Urothelium cell line (cell line): Measurements from ENCODE around the gene RASEF.
A peak's percentile ranks its signal among the peaks of the same experiment; 100 is the strongest.
"Not testable (repeated sequence)": the region's sequence is repeated elsewhere in the genome, so short reads cannot be mapped to it uniquely, and the experiment has no call there.

ENCODE experiments used
- DNase-seq: peaks from one replicate; pipeline ENCODE4 v3.0.0; 2011; ENCODE audit warnings: low spot score, mixed read lengths
- FAIRE-seq: peaks from 2 replicates; lab custom pipeline; 2011; peaks lifted over from hg19 to GRCh38; lab: Jason Lieb, UNC

The RASEF gene

DNA sequence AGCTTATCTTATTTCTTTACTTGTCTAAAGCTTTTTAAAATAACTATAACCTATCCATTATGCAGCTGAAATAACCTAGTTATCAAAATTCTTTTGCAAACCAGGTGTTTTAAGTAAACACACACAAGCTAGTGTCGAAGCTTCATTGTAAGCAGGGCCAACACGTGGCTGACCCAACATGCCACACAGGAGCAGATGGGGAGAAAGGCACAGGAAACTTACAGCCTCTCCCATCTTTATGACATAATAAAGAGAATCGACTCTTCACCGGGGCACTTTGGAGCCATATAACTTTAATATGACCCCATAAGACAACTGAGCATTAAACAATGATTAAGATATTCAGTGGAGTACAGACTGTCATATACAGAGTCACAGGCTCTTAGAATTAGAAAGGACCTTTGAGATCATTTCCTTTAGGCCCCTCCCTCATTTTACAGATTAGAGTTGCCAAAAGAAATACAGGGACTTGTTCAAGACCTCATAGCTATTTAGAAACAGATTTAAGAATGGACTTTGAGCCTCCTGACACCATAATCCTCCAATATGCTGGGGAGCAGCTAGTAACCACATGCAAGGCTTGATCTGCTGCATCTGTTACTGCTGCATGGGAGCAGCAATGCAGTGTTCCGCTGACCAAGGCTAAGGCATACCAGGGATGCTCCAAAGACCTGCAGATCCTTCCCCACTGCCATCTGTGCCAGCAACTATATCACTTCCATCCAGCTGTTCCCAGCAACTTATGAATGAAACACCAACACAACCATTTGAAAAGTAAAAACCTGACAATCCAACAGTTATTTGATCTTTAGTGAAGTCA lies 75.4 kb downstream of the RASEF start:
- DNase-seq = no peak
- no peak for FAIRE-seq

DNA sequence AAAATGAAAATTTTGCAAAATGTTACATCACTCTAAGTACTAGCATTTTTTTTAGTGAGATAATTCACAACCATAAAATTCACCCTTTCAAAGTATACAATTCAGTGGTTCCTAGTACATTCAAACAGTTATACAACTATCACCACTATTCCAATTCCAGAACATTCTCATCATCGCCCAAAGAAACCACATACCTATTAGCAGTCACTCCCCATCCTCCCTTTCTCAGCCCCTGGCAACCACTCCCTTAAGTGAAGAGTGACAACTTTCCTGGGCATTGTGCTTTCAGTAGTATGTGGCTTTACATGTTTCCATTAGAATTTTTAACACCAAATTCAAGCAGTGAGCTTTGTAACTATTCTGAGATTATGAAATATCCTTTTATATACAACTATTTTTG lies 81.4 kb downstream of the RASEF start:
- DNase-seq = no peak
- FAIRE-seq = no peak

GRCh38 chr9:82975176-82975575 lies 87.8 kb downstream of the RASEF start:
- DNase-seq (no peak), FAIRE-seq (no peak)

DNA sequence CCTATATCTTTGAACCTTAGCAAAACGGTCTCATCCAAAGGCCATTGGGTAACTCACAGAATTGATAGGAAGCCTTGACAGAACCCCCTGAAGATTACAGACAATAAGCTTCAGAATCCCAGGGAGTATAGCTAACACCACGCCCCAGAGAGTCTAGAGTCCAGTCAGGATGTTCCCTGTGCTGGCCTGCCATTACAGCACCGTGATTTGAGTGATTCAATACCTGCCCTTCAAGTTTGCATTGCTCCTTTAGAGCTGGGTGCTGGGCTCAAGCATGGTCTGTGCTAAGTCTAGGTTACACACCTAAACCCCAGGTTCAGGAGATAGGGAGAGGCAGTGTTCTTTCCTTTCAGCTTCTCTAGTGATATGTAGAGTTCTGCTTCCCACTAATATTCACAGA lies 90.5 kb downstream of the RASEF start:
- FAIRE-seq = no peak
- no peak for DNase-seq

DNA sequence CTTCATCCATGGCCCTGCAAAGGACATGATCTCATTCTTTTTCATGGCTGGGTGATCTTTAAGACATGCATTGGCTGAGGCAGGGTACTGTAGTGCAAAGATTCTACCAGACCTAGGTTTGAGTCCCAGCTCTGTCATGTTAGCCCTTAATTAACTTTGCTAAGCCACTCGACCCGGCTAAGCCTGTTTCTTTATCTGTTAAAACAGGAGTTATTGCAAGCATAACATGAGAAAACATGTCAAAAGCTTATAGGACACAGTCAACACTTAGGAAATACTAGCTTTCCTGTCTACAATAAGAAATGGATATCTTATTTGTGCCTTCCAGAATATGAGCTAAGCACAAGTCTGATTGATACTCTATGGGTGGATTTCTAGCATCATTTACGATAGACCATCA lies 92.6 kb downstream of the RASEF start:
- DNase-seq (no peak), FAIRE-seq (no peak)

GRCh38 chr9:82969291-82969690 lies 93.7 kb downstream of the RASEF start:
- no peak for FAIRE-seq
- no peak for DNase-seq

DNA sequence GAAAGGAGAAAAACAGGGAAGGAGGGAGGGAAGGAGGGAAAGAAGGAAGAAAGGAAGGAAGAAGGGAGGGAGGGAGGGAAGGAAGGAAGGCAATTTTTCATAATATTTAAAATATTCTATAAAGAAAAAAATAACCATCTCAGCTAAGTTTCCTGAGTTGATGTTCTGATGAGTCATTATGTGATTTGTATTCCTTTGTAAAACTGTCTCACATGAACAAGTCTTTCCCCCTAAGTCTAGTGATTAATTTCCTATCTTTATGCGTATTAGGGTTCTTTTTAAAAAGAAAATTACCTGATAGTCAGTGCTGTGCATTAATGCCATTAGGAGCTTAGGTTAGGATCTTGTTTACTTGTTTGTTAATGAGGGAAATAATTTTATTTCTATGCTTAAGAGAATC lies 94.1 kb downstream of the RASEF start:
- no peak for DNase-seq
- no peak for FAIRE-seq

GRCh38 chr9:82968388-82968787 lies 94.6 kb downstream of the RASEF start:
- DNase-seq (no peak), FAIRE-seq (no peak)

GRCh38 chr9:82961504-82962125 lies 101.3 kb downstream of the RASEF start:
- DNase-seq = peak; percentile 75
- no peak for FAIRE-seq

GRCh38 chr9:82957529-82958379 lies 105.2 kb downstream of the RASEF start:
- FAIRE-seq (no peak), DNase-seq (no peak)

GRCh38 chr9:82949203-82949602 lies 113.7 kb downstream of the RASEF start:
- FAIRE-seq = no peak
- no peak for DNase-seq

GRCh38 chr9:82940376-82940775 lies 122.6 kb downstream of the RASEF start:
- DNase-seq = no peak
- no peak for FAIRE-seq

DNA sequence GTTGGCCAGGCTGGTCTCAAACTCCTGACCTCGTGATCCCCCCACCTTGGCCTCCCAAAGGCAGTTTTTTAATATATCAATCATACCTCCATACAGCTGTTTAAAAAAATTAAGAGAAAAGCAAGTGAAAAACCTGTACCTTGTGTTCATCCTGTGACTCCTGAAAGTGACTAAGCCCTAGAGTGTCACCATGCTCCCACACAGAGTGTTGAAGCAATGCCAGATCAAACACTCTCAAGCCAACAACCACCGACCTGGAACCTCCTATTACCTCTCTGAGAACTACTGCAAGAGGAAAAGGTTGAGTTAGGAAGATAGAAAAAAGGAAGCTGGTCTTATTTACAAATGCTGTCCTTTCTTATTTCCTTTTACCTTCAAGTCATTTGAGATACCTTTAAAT lies 123.5 kb downstream of the RASEF start:
- no peak for FAIRE-seq
- DNase-seq = peak; percentile 15

DNA sequence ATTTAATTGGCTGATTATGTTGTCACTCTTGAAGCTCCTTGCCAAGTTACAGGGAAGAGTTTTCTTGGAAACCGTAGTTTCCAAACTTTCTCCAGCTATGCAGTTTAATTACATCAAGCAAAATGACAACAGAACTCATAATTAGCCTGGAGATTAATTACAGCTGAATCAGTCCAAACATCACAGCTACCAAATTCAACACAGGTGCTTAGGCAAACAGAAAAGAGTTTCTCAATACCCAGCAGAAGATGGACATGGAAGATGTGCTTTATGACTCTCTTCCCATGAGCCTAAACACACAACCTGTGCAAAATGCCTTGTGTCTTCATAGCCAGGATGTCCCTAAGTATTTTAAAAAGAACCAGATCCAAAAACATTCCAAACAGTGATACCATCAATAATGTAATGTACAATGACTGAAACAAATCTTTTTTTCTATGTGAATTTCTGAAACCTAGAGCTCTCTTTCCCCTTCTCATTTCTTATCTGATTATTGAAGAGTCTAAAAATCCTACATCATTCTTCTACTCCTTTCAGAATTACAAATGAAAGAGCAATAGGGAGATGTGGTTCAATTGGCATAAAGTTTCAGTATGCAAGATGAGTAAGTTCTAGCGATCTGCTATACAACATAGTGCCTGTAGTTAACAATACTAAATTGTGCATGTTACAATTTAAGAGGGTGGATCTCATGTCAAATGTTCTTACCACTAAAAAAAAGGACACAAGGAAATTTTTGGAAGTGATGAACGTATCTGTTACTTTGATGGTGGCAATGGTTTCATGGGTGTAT lies 124.3 kb downstream of the RASEF start:
- no peak for FAIRE-seq
- no peak for DNase-seq

- DNase-seq, FAIRE-seq: not testable (repeated sequence)
Observed at GRCh38 chr9:82936561-82936960, 126.4 kb downstream of the RASEF start.

GRCh38 chr9:82934949-82935348 lies 128.0 kb downstream of the RASEF start:
- no peak for FAIRE-seq

DNA sequence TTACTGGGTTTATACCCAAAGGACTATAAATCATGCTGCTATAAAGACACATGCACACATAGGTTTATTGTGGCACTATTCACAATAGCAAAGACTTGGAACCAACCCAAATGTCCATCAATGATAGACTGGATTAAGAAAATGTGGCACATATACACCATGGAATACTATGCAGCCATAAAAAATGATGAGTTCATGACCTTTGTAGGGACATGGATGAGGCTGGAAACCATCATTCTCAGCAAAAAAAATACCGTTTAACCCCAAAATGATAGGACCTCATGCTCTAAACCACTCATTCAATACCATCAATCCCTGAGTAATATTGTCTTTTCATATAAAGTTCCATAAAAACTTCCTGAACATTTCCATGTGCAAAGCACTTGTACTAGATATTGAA lies 128.9 kb downstream of the RASEF start:
- FAIRE-seq = not testable (repeated sequence)

More at GRCh38 chr9:82934949-82935348, 128.0 kb downstream of the RASEF start:
- peak; percentile 78 for DNase-seq

DNA sequence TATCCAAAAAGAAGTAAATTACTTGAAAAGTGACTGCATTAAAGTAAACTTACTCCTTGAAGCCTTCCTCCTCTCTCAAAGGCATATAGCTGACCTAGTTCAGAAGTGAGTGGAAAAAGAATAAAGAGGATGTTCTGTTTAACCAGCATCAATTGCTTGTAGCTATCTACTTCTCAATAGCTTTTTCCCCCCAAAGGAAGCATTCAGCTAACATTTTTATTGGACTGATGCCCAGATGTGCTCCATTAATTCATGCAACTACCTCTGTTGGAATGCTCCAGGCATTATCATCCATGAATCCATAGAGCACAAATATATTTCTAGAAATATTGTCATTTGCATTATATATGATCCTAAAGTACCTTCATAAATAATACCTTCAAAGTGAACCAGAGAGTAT lies 132.8 kb downstream of the RASEF start:
- DNase-seq = no peak
- FAIRE-seq = no peak

More for the DNA sequence above, 128.9 kb downstream of the RASEF start:
- DNase-seq = not testable (repeated sequence)
